Measurements from ENCODE around the gene SCD5. TPM values are rescaled to one million over a fixed set of nuclear protein-coding genes. Genes with fewer than 3 reads are reported as not detected.

The SCD5 gene
- total RNA-seq, 6 experiments from 2014 or later: 0.62 to 1.4 (median 0.96) TPM

GRCh38 chr4:82705928-82706300 lies 92.7 kb downstream of the SCD5 start:
- Histone ChIP-seq H3K4me1 (no peaks in the 10 kb centered on the region), H3K27ac (no peak overlapping the region), H3K36me3 (no peaks in the 10 kb centered on the region), H3K4me3 (no peak overlapping the region), H3K9me3 (no peaks in the 10 kb centered on the region), H3K27me3 (no peaks in the 10 kb centered on the region)
- TF ChIP-seq CTCF (IDR thresholded peaks at IDR 0.05): no peak
- no peak for TF ChIP-seq POLR2A (IDR thresholded peaks at IDR 0.05)
- 67% methylated on average over 1 of the region's 1 CpG for WGBS (ENCODE audit: insufficient coverage, low coverage, low lambda C conversion rate, missing lambda C conversion rate)
- ATAC-seq (no peak), DNase-seq (no peak)
- intact Hi-C loops (cut with DNase I): no loop called here

- H3K27ac ChIP-seq: no peak overlapping the region
- no peaks in the 10 kb centered on the region for H3K27me3 ChIP-seq
- H3K4me3 ChIP-seq: no peak overlapping the region
- intact Hi-C loops (cut with DNase I): no loop called here
- ATAC-seq (no peak), DNase-seq (no peak)
- WGBS (ENCODE audit: insufficient coverage, low coverage, low lambda C conversion rate, missing lambda C conversion rate): 44% methylated on average over 3 of the region's 7 CpGs
- no peak for TF ChIP-seq CTCF (IDR thresholded peaks at IDR 0.05)
- no peak for TF ChIP-seq POLR2A (IDR thresholded peaks at IDR 0.05)
- H3K9me3 ChIP-seq: no peaks in the 10 kb centered on the region
- no peaks in the 10 kb centered on the region for H3K36me3 ChIP-seq
- H3K4me1 ChIP-seq: no peaks in the 10 kb centered on the region
Measured at GRCh38 chr4:82705169-82705927, 93.2 kb downstream of the SCD5 start.

- 89% methylated on average over 6 of the region's 6 CpGs for WGBS (ENCODE audit: insufficient coverage, low coverage, low lambda C conversion rate, missing lambda C conversion rate)
- Histone ChIP-seq H3K4me3 (no peak overlapping the region), H3K27me3 (no peaks in the 10 kb centered on the region), H3K27ac (no peak overlapping the region), H3K4me1 (no peaks in the 10 kb centered on the region), H3K36me3 (no peaks in the 10 kb centered on the region), H3K9me3 (no peaks in the 10 kb centered on the region)
- ATAC-seq (no peak), DNase-seq (no peak)
- TF ChIP-seq POLR2A (IDR thresholded peaks at IDR 0.05): no peak
- intact Hi-C loops (cut with DNase I): no loop called here
Measured at GRCh38 chr4:82704156-82704555, 94.4 kb downstream of the SCD5 start.

- DNase-seq (no peak), ATAC-seq (no peak)
- intact Hi-C loops (cut with DNase I): no loop called here
- WGBS (ENCODE audit: insufficient coverage, low coverage, low lambda C conversion rate, missing lambda C conversion rate): 100% methylated on average over 1 of the region's 2 CpGs
- TF ChIP-seq CTCF (IDR thresholded peaks at IDR 0.05) (no peak), POLR2A (IDR thresholded peaks at IDR 0.05) (no peak)
- Histone ChIP-seq H3K9me3 (no peaks in the 10 kb centered on the region), H3K36me3 (no peaks in the 10 kb centered on the region), H3K27ac (no peak overlapping the region), H3K27me3 (no peaks in the 10 kb centered on the region), H3K4me3 (no peak overlapping the region), H3K4me1 (no peaks in the 10 kb centered on the region)
Measured at GRCh38 chr4:82698412-82698811, 100.2 kb downstream of the SCD5 start.

- DNase-seq (no peak), ATAC-seq (no peak)
- Histone ChIP-seq H3K9me3 (no peaks in the 10 kb centered on the region), H3K4me3 (no peak overlapping the region), H3K36me3 (no peaks in the 10 kb centered on the region), H3K27me3 (no peaks in the 10 kb centered on the region), H3K4me1 (no peaks in the 10 kb centered on the region), H3K27ac (no peak overlapping the region)
- no peak for TF ChIP-seq POLR2A (IDR thresholded peaks at IDR 0.05)
- no peak for TF ChIP-seq CTCF (IDR thresholded peaks at IDR 0.05)
- intact Hi-C loops (cut with DNase I): no loop called here
- 57% methylated on average over 8 of the region's 8 CpGs for WGBS (ENCODE audit: insufficient coverage, low coverage, low lambda C conversion rate, missing lambda C conversion rate)
Measured at GRCh38 chr4:82697561-82697960, 101.0 kb downstream of the SCD5 start.

All from right lobe of liver (tissue), 6 donors.